Inflammatory macrophage treated with lipopolysaccharide for 1 hour (primary cell): ENCODE measurements around the gene TNS1.

Experiments
- DNase-seq, 2 donors: peaks; one replicate each; pipeline ENCODE4 v3.0.0-alpha.2; 2020 to 2022

The TNS1 gene

DNA sequence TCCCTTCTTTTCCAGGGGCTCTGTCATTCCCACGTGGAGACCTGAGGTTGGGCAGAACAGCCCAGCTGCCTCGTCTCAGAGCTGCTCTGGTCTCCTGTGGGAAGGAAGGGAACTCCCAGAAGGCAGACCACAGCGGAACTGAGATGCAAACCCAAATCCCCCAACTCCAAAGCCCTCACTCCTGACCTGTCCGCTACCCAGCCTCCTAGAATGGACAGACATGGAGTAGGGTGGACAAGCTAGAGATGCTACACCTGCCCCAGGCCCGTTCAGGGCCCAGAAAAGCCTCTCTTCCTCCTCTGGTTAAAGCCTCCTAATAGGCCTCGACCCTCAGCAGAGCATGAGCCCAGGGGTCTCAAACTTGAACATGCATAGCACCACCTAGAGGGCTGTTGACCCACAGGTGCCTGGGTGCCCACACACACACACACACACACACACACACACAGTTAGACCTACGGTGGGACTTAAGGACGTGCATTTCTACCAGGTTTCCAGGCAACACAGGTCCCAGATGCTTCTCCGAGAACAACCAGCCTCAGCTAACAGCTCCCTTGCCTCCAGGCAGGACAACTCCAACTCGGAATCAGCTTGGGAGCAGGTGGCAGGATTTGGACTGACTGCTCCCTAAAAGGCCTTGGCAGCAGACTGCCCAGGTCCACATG, 93.5 kb downstream of the TNS1 start:
- DNase-seq = no peak

DNA sequence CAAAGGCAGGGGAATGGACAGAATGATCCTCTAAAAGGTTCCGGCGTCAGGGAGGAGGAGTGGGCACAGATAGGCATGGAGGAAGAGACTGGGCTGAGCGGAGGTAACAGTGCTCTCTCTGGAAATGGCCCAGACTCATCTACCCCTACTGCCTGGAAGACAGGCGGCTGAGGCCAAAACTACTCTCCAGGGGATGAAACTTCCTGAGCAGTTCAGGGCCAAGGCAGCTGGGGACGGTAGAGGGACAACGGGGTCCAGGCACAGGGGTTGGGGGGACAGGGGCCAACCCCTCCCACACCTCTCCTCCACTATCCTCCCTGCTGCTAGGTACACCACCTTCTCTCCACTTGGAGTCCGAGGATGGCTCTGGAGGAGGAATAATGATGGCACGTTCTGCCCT, 94.3 kb downstream of the TNS1 start:
- no peak for DNase-seq

- DNase-seq = no peak
Measured at GRCh38 chr2:217907266-217907665, 95.5 kb downstream of the TNS1 start.

DNA sequence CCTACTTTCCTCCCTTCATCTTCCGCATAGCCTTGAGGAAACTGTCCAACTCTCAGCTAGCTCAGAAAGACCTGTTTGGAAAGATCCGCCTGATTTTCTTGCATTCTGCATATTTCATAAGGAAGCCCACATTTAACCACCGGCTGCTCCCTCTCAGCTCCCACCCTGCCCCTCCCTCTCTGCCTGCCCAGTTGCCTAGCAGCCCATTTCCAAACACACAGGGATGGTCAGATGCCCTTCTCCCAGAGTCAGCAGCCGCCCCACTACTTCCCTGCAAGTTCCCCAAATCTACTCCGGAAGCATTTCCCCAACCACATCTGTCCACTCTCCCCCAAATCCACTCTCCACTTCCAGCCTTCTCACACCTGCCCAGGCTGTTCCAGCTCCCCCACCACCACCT, 96.0 kb downstream of the TNS1 start:
- DNase-seq = peak; percentile 38 to 70

GRCh38 chr2:217905896-217906295, 96.9 kb downstream of the TNS1 start:
- no peak for DNase-seq

DNA sequence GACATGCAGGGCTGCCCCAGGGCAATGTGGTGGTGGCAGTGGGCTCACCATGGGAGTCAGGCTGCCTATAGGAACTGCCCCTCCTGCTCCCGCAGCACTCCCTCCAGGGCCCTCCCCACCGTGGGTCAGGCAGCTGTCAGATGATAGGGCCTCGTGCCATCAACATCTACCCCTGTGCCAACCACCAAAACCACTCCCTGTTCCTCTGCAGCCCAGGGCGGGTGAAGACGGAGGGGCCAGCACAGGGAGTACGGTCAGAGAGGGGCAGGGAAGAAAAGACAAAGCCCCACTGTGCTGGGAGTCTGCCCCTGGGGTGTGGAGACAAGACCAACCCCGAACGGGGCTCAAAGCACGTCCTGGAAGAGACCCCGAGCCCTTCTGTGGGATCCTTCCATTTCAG, 97.4 kb downstream of the TNS1 start:
- DNase-seq = no peak

- no peak for DNase-seq
Measured at GRCh38 chr2:217904614-217904965, 98.2 kb downstream of the TNS1 start.

DNA sequence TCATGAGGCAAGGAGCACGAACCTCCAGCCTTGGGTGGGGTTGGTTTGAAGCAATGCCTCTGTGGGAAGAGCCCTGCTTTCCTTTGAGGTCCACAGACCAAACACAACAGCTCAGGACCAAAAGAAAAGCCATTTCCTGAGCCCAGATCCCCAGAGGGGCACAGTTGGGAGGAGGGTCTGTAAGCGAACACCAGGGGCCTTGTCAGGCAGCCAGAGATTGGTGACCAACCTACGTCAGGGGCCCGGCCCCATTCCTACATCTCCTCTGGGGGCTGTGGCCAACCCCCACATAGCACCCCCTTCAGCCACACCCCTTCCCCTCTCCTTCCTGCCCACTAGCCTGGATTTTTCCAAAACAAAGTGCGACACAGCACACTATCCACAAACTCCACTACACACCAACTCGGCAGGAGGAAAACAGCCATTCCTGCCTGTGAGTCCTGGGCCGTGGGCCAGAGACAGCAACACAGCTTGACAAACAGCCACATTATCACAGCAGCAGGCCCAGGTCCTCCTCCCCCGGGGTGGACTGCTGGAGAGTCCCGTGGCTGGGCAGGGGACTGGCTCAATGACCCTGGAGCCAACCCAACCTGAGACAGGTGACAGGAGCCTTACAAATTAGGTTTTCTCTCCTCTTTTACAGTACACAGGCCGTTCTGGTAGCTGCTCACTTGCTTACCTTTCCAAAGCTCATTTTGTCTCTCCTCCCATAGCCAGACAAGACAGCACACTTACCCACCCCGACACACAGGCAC, 98.8 kb downstream of the TNS1 start:
- DNase-seq = no peak

GRCh38 chr2:217903142-217903858, 99.5 kb downstream of the TNS1 start:
- no peak for DNase-seq

GRCh38 chr2:217902379-217903141, 100.2 kb downstream of the TNS1 start:
- peak; percentile 86 to 93 for DNase-seq

DNA sequence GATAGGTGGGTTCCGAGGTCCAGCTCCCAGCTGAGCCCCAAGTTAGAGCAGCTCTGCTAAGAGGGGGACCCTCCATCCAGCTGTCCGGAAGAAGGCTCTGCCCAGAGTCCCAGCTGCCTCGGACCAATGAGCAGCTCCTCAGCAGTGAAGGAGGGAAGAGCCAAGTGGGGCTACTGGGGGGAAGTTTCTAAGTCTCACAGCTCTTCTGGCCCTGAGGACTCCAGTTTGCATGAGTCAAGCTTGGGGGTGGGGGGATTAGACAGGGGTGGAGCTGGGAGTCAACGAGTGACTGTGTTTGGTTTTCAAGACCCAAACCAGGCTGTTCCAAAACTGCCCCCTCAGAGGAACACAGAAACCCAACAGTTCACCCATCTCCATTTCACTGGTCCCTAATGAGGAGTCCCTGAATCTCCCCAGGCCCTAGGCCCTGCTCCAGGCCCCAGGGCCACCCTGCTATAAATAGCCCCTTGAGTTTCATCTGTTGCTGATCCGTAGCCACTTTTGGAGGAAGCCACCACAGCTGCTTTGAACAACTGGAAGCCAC, 100.9 kb downstream of the TNS1 start:
- peak; percentile 44 to 80 for DNase-seq

GRCh38 chr2:217901400-217901799, 101.4 kb downstream of the TNS1 start:
- no peak for DNase-seq

DNA sequence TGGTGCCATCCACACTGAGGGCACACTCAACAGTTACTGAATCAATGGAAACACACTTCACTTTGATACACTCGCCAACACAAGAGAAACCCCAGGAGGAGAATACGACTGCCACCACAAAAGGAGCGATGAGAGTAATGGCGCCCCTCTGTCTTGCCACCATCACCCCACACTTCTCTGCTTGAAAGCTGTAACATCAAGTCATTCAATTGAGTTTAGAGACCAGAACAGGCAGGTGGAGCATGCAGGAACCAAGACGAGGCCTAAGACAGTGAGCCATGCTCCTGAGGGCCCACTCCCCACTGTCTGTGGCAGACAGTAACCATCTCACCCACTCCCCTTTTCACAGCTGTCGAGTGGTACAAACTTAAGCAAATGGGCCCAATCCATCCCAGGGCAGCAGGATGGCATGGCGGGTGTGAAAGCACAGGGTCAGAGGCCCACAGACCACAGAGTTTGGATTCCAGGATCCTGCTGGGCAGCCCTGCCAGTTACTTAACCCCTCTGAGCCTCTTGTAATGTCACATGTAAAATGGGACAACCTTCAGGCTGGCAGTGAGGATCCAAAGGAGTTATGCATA, 101.9 kb downstream of the TNS1 start:
- no peak for DNase-seq

- DNase-seq = no peak
Measured at GRCh38 chr2:217900010-217900779, 102.6 kb downstream of the TNS1 start.

GRCh38 chr2:217899231-217900009, 103.4 kb downstream of the TNS1 start:
- DNase-seq = peak in 1 of 2 donors; percentile 52

GRCh38 chr2:217897816-217898806, 104.7 kb downstream of the TNS1 start:
- DNase-seq = no peak

DNA sequence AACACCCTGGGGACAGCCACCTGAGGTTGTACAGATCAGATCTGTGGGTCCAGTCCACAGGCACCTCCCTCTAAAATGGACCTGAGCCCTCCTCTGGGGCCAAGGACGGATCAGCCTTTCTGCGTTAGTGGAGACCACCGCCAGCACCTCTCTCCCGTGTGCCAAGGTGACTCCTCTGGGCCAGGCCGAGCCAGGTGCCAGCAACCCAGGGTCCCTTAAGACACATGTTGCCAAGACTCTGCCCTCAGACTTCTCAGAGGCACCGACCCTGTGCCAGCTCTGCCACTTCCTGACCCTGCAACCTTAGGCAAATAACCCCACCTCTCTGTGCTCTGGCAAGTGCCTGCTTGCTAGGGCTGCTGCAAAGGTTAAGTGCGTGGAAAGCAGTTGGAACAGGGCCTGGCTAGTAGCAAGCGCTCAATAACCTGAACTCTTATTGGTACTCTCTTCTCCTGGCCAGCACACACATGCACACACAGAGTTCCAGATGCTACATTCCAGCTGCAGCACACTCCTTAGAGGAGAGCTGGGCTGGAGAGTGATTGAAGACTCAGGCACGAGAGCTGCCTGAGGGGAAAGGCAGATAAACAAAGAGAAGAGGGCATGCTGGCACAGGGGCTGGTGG, 105.6 kb downstream of the TNS1 start:
- no peak for DNase-seq

- DNase-seq = no peak
Measured at GRCh38 chr2:217895070-217895635, 107.6 kb downstream of the TNS1 start.

GRCh38 chr2:217893440-217893839, 109.4 kb downstream of the TNS1 start:
- no peak for DNase-seq
